Activated CD4-positive, alpha-beta T cell treated with anti-CD3 and anti-CD28 coated beads for 48 hours (primary cell): Measurements from ENCODE around the gene TMEM132D.
"Not testable (repeated sequence)": the region's sequence is repeated elsewhere in the genome, so short reads cannot be mapped to it uniquely, and the experiment has no call there.

Source experiments
- DNase-seq: peaks from one replicate; pipeline ENCODE4 v3.0.0-alpha.2; 2020

TMEM132D gene

GRCh38 chr12:129080391-129080790, 823.4 kb downstream of the TMEM132D start:
- no peak for DNase-seq

DNA sequence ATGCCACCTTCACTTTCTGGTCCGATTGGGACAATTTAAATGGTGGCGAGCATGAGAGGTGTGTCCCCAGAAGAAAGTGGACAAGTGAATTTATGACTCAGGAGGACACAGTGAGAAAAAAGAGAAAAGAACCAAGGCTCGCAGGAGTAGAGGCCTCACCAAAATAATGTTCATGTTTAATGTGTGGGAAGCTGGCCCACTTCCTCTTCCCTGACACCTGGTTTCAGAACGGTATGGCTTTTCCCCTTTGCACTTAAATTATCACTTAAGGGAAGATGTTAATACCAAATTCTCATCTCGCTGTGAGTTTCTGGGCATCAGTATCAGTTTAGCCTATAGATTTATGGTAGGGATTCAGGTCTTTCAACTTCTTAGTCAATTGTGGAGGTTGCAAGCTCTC, 824.1 kb downstream of the TMEM132D start:
- DNase-seq = no peak

DNA sequence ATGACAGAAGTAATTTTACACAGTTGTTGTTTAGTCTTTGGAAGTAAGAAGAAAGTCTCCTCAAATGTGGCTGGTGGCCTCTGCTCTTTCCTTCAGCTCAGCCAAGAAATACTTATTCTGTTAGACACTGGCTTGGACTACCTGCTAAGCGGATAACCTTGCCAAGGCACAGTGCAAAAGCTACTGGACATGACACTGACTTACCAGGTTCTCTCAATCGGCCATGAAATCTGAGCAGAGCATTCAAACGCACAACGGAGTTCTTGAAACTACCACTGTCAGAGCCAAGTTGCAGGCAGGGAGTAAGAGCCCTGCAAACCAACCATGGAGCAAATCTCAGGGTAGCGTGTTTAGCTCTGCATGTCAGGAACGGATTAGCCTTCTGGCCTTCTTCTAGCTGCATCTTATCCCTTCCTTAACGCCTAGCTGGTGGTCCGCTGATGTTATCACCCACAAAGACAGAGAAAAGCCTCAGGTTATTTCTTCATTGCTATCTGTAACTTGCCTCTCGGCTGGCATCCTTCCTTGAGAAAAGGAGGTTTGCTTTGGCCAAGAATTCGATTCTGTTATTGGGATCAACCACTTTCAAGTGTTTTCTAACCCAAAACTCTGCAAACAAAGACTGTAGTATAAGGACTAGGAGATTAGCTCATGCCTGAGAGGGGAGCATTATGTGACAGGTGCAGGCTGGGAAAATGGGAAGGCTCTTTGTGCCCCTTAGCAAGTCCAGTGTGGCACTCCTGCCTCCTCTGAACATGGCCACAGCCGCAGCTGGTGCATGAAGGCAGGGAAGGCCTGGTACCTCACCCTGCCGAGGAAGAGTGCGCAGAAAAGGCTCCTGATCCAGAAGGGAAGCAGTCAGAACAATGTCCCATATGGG, 827.1 kb downstream of the TMEM132D start:
- no peak for DNase-seq

DNA sequence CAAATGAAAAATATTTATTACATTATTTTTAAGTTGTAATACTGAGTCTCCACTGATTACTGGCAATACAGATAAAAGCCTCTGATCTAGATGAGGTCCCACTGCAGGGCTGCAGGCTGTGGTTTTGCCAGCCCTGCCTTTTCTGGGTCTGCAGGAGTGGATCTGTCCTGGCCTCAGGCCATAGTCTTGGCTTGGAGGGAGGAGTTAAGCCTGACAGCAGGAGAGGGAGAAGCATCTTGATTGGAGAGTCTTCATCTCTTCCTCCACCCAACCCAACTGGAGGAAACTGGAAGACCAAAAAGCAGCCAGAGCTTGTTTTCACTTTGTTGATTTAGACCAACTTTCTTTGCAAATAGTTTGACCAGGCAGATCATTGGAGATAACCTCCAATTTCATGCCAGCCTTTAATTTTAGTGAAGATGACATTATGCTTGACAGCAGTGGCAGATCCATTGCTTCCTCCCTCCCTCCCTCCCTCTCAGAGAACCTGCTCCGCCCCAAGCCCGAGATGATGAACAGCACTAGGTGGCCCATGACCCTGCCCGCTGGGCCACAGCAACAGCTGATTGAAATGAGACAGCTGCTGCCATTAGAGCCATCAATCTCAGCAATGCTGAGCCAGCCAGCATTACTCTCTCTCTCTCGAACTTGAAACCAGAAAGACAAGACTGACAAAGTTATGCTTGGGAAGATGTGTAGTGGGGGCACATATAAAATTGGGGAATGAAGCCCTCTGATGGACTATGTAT, 828.2 kb downstream of the TMEM132D start:
- no peak for DNase-seq

DNA sequence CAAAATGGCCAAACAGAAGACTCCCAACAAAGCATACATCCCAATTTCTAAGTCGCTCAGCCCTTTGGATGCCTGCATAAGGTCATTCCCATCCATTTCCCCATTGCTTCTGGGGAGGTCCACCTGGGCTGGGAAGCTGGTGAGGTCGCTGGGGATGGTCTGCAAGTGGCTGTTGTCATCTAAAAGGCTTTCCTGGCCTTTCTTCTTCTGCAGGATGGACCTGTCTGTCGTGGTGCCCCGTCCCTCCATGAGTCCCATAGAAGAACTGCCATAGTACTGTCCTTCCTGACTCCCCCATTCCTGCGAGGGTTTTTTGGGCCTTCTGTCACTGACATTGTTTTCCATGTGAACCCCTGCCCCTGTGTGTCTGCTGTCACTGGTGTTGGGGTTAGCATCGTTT, 829.4 kb downstream of the TMEM132D start:
- no peak for DNase-seq

DNA sequence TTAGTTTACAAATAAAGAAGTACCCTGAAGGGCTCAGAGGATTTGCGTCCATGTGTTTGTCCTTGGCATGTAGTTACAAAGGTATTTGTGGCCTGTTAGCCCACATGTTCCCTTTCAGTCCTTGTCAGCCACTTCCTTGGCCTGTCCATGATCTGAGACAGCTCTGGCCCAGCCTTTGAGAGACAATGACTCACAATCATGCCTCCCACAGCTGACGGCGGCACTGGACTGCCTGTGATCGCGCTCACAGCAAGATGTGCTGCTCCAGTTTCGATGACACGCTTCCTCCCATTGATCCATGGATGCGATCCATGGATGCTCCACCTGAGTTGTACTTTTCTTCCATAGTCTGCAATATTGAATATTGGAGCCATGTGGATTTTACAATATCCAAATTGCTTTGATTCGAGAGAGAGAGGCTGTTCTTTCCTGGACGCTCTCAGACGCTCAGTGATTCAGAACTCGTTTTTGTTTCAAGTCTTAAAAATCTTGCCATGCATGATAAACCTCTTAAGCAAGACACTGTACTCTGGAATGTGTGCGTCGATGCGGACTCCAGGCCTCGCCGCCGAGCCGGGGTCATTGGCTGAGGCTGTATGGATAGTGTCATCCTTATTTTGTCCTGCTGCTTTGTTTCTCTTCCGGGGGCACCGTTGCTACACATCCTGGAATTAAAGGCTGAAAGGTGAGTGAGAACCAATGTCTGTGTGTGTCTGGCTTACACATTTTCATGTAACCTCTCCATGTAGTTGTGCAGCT, 830.5 kb downstream of the TMEM132D start:
- DNase-seq = no peak

GRCh38 chr12:129071362-129071761, 832.5 kb downstream of the TMEM132D start:
- no peak for DNase-seq

DNA sequence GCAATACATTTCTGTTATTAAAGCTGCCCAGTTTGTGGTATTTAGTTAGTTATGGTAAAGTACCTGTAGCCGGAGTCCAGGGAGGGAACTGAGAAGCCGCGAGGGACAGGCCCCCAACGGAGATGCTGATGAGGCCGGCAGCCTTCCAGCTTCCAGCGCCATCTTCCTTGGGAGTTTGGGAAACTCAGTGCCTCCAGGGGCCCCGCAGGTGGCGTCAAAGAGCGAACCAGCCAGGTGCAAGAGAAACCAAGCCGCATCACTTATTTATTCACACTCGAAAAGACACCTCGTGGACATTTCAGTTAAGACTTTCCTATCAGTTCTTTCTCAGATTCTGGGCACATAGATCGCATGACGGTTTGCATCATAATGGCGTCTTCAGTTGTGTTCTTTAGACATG, 833.9 kb downstream of the TMEM132D start:
- no peak for DNase-seq

DNA sequence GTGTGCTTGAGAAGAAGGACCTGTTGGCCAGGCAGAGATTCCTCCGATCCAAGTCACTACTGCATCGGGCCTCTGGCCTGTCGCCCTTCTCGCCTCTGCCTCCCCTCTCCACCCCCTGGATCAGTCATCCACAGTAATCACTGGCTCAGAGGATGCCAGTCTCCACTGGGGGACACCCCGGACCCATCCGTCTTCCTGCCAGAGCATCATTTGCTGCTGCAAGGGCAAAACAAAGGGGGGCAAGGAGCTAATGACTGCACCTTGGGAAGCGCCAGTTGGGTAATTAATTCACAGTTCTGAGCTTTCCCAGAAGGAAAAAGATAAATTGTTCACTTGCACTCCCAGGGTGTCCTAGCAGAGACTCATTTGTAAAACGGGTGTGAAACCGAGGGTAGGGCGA, 835.1 kb downstream of the TMEM132D start:
- DNase-seq = no peak

GRCh38 chr12:129067491-129067890, 836.3 kb downstream of the TMEM132D start:
- DNase-seq = no peak

- no peak for DNase-seq
These were observed 839.5 kb downstream of the TMEM132D start for GRCh38 chr12:129064209-129064855.

DNA sequence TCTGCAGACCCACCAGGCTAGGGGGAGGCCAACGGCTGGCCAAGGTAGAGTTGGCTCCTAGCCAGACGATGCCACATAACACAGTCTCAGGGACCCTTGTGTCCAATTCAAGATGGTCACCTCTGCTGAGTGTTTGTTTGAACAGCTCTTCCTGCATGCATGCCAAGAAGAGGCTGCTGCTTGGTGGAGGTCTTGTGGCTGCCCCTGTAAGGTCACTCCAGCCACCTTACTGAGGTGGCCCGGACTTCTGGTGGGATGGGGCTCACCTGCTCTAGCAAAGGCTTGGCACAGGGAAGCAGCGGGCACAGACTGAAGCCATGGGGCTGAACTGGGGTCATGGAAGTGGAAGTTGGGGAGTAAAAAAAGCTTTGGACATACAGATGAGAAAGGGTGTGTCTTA, 840.2 kb downstream of the TMEM132D start:
- DNase-seq = no peak

DNA sequence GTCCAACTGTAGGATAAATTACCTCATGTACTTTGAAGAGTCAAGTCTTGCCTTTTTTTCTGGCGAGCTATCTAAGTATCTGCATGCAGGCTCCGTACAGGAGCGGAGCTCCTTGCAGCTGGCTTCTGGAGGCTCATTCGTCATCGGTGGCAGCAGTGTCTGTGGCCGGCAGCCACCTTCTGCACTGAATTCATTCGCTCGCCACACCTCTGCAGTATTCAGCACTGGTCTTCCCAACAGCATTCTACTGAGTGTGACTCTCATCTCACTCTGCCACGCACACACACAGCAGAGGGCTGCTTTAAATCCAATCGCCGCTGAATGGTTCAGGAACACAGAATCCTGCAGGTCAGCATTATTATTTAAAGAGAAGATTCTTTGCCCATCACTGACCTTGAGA, 850.6 kb downstream of the TMEM132D start:
- no peak for DNase-seq

- no peak for DNase-seq
These were observed 851.5 kb downstream of the TMEM132D start for GRCh38 chr12:129052373-129052772.

GRCh38 chr12:129049917-129050316, 853.9 kb downstream of the TMEM132D start:
- DNase-seq = no peak

DNA sequence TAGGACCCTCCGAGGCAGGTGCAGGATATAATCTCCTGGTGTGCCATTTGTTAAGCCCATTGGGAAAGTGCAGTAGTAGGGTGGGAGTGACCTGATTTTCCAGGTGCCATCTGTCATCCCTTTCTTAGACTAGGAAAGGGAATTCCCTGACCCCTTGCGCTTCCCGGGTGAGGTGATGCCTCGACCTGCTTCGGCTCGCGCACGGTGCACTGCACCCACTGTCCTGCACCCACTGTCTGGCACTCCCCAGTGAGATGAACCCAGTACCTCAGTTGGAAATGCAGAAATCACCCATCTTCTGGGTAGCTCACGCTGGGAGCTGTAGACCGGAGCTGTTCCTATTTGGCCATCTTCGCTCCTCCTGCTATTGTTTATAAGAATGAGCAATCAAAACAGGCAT, 860.5 kb downstream of the TMEM132D start:
- not testable (repeated sequence) for DNase-seq

DNA sequence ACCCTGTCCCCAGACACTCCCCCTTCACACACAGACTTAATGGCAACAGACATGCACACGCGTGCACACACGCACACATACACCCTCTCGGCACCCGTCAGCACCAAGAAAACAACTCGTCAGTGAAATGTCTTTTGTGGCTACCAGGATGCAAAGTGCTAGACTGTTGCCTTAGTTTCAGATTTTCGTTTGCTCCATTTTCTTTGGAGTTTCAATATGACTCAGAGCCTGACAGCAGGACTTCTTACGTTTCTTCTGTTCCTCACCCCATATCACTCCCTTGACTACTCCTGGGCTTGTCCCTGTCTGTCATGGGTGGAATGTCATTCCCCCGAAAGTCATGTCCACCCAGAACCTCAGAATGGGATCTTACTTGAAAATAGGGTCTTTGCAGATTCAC, 867.7 kb downstream of the TMEM132D start:
- no peak for DNase-seq

DNA sequence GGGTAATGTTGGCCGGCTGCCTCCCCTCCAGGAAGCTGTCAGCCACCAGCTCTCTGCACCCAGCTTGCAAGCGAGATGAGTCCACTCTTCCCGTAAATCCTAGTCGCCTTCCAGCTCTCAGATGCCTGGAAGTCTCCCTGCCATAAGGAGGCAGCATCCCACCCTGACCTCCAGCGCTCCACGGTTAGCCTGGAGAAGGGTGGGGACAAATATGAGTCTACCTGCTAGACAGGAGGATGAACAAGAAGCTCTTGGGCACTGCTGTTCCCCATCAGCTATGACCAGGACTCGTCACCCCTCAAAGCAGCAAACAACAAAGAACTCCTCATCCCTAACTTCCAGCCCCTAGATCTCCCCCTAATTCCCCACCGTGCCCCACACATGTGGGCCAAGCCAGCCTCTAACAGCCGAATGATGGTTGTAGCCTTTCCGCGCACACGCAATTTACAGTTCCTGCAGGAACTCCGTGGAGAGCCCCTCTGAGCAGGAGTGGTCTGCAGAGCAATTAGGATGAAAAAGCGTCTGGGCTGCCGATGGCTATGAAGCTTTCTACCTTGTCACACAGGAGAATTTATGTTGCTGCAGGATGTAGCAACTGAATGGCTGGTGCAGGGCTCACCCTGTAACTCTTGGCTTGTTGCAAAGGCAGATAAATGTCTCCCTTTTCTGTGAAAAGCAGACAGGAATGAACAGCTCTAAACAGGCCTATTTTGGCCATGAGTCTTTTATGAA, 869.1 kb downstream of the TMEM132D start:
- no peak for DNase-seq

- no peak for DNase-seq
These were observed 875.0 kb downstream of the TMEM132D start for GRCh38 chr12:129028844-129029243.

DNA sequence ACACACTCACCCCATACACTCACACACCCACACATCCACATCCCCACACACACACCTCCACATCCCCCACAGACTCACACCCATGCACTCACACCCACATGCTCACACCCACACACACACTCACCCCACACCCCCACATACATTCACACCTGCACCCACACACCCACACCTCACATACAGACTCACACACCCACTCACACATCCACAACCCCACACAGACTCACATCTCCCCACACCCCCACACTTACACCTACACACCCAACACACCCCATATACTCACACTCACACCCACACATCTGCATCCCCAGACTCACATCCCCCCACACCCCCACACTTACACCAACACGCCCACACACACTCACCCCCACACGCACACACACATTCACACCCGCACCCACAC, 878.8 kb downstream of the TMEM132D start:
- DNase-seq = no peak
